SK-N-MC (cell line): ENCODE data around the gene TIMP3.

ENCODE experiments used
- EZH2 ChIP-seq: fragments of 200-600 bp; sonication (generic); IDR thresholded peaks from one replicate; pipeline ENCODE4 v1.6.1; 2017; ENCODE audit warnings: antibody characterized with exemption
- POLR2AphosphoS5 ChIP-seq: IDR thresholded peaks from 2 replicates; pipeline ENCODE4 v1.6.1; 2012; ENCODE audit warnings: mild to moderate bottlenecking, low read depth, low read length, borderline replicate concordance

GRCh38 chr22:32828150-32828549 lies 26.6 kb downstream of the TIMP3 start:
- no peak for TF ChIP-seq POLR2AphosphoS5
- TF ChIP-seq EZH2 = no peak
